ENCODE results near the gene F13B.

The F13B gene

GRCh38 chr1:197013234-197013633 lies 53.8 kb downstream of the F13B start:
- H2BK120ac ChIP-seq (ENCODE audit: low read depth, low read length), result no peak overlapping the region
- H2BK12ac ChIP-seq (ENCODE audit: low read length in 2 of 2), result no peak overlapping the region
- H3K4me3 ChIP-seq (ENCODE audit: insufficient read depth in 1 of 2, low read depth in 1 of 2, low read length in 2 of 2), result no peak overlapping the region
- no peak overlapping the region for H4K91ac ChIP-seq (ENCODE audit: low read length)
- H3K4ac ChIP-seq (ENCODE audit: low read depth in 1 of 2, low read length in 2 of 2), result no peak overlapping the region
- H3K18ac ChIP-seq (ENCODE audit: low read depth in 1 of 2, low read length in 2 of 2), result no peak overlapping the region
- H3K14ac ChIP-seq (ENCODE audit: low read length in 2 of 2), result no peak overlapping the region
- H2BK5ac ChIP-seq (ENCODE audit: low read depth, low read length, poor library complexity, severe bottlenecking), result no peak overlapping the region
- H2AFZ ChIP-seq (ENCODE audit: low read depth, low read length), result no peak overlapping the region
- no peaks in the 10 kb centered on the region for H3K27me3 ChIP-seq (ENCODE audit: control insufficient read depth in 1 of 2, insufficient read depth in 1 of 2, low read length in 2 of 2)
- H3K27ac ChIP-seq (ENCODE audit: low read length, poor library complexity, severe bottlenecking), result no peak overlapping the region
- no peak overlapping the region for H3K23ac ChIP-seq (ENCODE audit: low read length in 2 of 2)
- no peak overlapping the region for H2BK15ac ChIP-seq (ENCODE audit: low read depth, poor library complexity, severe bottlenecking)
- no peak for DNase-seq
- H3K79me1 ChIP-seq (replicated peaks; ENCODE audit: low read length, poor library complexity, severe bottlenecking), result no peaks in the 10 kb centered on the region
- H3K9me3 ChIP-seq (ENCODE audit: control insufficient read depth, low read length), result peaks cover 5% of the 10 kb centered on the region
- no peak overlapping the region for H3K4me2 ChIP-seq (ENCODE audit: low read length, poor library complexity, severe bottlenecking)
- no peak overlapping the region for H2AK5ac ChIP-seq (ENCODE audit: low read length, severe bottlenecking)
- no peak overlapping the region for H4K8ac ChIP-seq (ENCODE audit: low read length)
- H3K9ac ChIP-seq (ENCODE audit: low read length), result no peak overlapping the region
- H3K36me3 ChIP-seq (ENCODE audit: control insufficient read depth in 1 of 2, insufficient read depth in 2 of 2, low read depth in 1 of 2, low read length in 2 of 2), result no peaks in the 10 kb centered on the region
- WGBS, result 91% methylated on average over 3 of the region's 3 CpGs
- H3K4me1 ChIP-seq (ENCODE audit: control insufficient read depth, insufficient read depth, low read depth, low read length), result no peaks in the 10 kb centered on the region

GRCh38 chr1:197011614-197012013 lies 55.4 kb downstream of the F13B start:
- Histone ChIP-seq H2AFZ (ENCODE audit: low read depth, low read length) (no peak overlapping the region), H3K18ac (ENCODE audit: low read depth in 1 of 2, low read length in 2 of 2) (no peak overlapping the region), H4K8ac (ENCODE audit: low read length) (no peak overlapping the region), H3K36me3 (ENCODE audit: control insufficient read depth in 1 of 2, insufficient read depth in 2 of 2, low read depth in 1 of 2, low read length in 2 of 2) (no peaks in the 10 kb centered on the region), H3K14ac (ENCODE audit: low read length in 2 of 2) (no peak overlapping the region), H3K27me3 (ENCODE audit: control insufficient read depth in 1 of 2, insufficient read depth in 1 of 2, low read length in 2 of 2) (no peaks in the 10 kb centered on the region), H2BK5ac (ENCODE audit: low read depth, low read length, poor library complexity, severe bottlenecking) (no peak overlapping the region), H2BK15ac (ENCODE audit: low read depth, poor library complexity, severe bottlenecking) (no peak overlapping the region), H3K4ac (ENCODE audit: low read depth in 1 of 2, low read length in 2 of 2) (no peak overlapping the region), H2BK120ac (ENCODE audit: low read depth, low read length) (no peak overlapping the region), H3K4me1 (ENCODE audit: control insufficient read depth, insufficient read depth, low read depth, low read length) (no peaks in the 10 kb centered on the region), H3K27ac (ENCODE audit: low read length, poor library complexity, severe bottlenecking) (no peak overlapping the region), H3K4me3 (ENCODE audit: insufficient read depth in 1 of 2, low read depth in 1 of 2, low read length in 2 of 2) (no peak overlapping the region), H3K4me2 (ENCODE audit: low read length, poor library complexity, severe bottlenecking) (no peak overlapping the region), H2BK12ac (ENCODE audit: low read length in 2 of 2) (no peak overlapping the region), H3K9me3 (ENCODE audit: control insufficient read depth, low read length) (peaks cover 5% of the 10 kb centered on the region), H3K79me1 (replicated peaks; ENCODE audit: low read length, poor library complexity, severe bottlenecking) (no peaks in the 10 kb centered on the region), H3K23ac (ENCODE audit: low read length in 2 of 2) (no peak overlapping the region), H2AK5ac (ENCODE audit: low read length, severe bottlenecking) (no peak overlapping the region), H3K9ac (ENCODE audit: low read length) (no peak overlapping the region), H4K91ac (ENCODE audit: low read length) (no peak overlapping the region)
- WGBS, result 89% methylated on average over 1 of the region's 1 CpG
- DNase-seq, result no peak

GRCh38 chr1:197008861-197009260 lies 58.2 kb downstream of the F13B start:
- no peak overlapping the region for H3K4ac ChIP-seq (ENCODE audit: low read depth in 1 of 2, low read length in 2 of 2)
- H3K4me2 ChIP-seq (ENCODE audit: low read length, poor library complexity, severe bottlenecking), result no peak overlapping the region
- DNase-seq, result no peak
- H3K23ac ChIP-seq (ENCODE audit: low read length in 2 of 2), result no peak overlapping the region
- H3K18ac ChIP-seq (ENCODE audit: low read depth in 1 of 2, low read length in 2 of 2), result no peak overlapping the region
- H2AK5ac ChIP-seq (ENCODE audit: low read length, severe bottlenecking), result no peak overlapping the region
- H4K8ac ChIP-seq (ENCODE audit: low read length), result no peak overlapping the region
- H3K79me1 ChIP-seq (replicated peaks; ENCODE audit: low read length, poor library complexity, severe bottlenecking), result no peaks in the 10 kb centered on the region
- H2BK12ac ChIP-seq (ENCODE audit: low read length in 2 of 2), result no peak overlapping the region
- no peak overlapping the region for H2AFZ ChIP-seq (ENCODE audit: low read depth, low read length)
- no peaks in the 10 kb centered on the region for H3K36me3 ChIP-seq (ENCODE audit: control insufficient read depth in 1 of 2, insufficient read depth in 2 of 2, low read depth in 1 of 2, low read length in 2 of 2)
- H3K27ac ChIP-seq (ENCODE audit: low read length, poor library complexity, severe bottlenecking), result no peak overlapping the region
- H3K27me3 ChIP-seq (ENCODE audit: control insufficient read depth in 1 of 2, insufficient read depth in 1 of 2, low read length in 2 of 2), result no peaks in the 10 kb centered on the region
- H2BK5ac ChIP-seq (ENCODE audit: low read depth, low read length, poor library complexity, severe bottlenecking), result no peak overlapping the region
- peaks cover 5% of the 10 kb centered on the region for H3K9me3 ChIP-seq (ENCODE audit: control insufficient read depth, low read length)
- H3K4me1 ChIP-seq (ENCODE audit: control insufficient read depth, insufficient read depth, low read depth, low read length), result no peaks in the 10 kb centered on the region
- H2BK15ac ChIP-seq (ENCODE audit: low read depth, poor library complexity, severe bottlenecking), result no peak overlapping the region
- no peak overlapping the region for H3K4me3 ChIP-seq (ENCODE audit: insufficient read depth in 1 of 2, low read depth in 1 of 2, low read length in 2 of 2)
- no peak overlapping the region for H4K91ac ChIP-seq (ENCODE audit: low read length)
- no peak overlapping the region for H3K14ac ChIP-seq (ENCODE audit: low read length in 2 of 2)
- H3K9ac ChIP-seq (ENCODE audit: low read length), result no peak overlapping the region
- 81% methylated on average over 5 of the region's 6 CpGs for WGBS
- H2BK120ac ChIP-seq (ENCODE audit: low read depth, low read length), result no peak overlapping the region

GRCh38 chr1:197003132-197003531 lies 63.9 kb downstream of the F13B start:
- no peaks in the 10 kb centered on the region for H3K9me3 ChIP-seq (ENCODE audit: control insufficient read depth, low read length)
- H2AFZ ChIP-seq (ENCODE audit: low read depth, low read length), result no peak overlapping the region
- H3K4me2 ChIP-seq (ENCODE audit: low read length, poor library complexity, severe bottlenecking), result no peak overlapping the region
- no peak overlapping the region for H3K4ac ChIP-seq (ENCODE audit: low read depth in 1 of 2, low read length in 2 of 2)
- no peaks in the 10 kb centered on the region for H3K79me1 ChIP-seq (replicated peaks; ENCODE audit: low read length, poor library complexity, severe bottlenecking)
- no peak overlapping the region for H3K18ac ChIP-seq (ENCODE audit: low read depth in 1 of 2, low read length in 2 of 2)
- H2BK5ac ChIP-seq (ENCODE audit: low read depth, low read length, poor library complexity, severe bottlenecking), result no peak overlapping the region
- no peak overlapping the region for H3K23ac ChIP-seq (ENCODE audit: low read length in 2 of 2)
- H3K9ac ChIP-seq (ENCODE audit: low read length), result no peak overlapping the region
- H3K36me3 ChIP-seq (ENCODE audit: control insufficient read depth in 1 of 2, insufficient read depth in 2 of 2, low read depth in 1 of 2, low read length in 2 of 2), result no peaks in the 10 kb centered on the region
- H2BK12ac ChIP-seq (ENCODE audit: low read length in 2 of 2), result no peak overlapping the region
- H3K27me3 ChIP-seq (ENCODE audit: control insufficient read depth in 1 of 2, insufficient read depth in 1 of 2, low read length in 2 of 2), result no peaks in the 10 kb centered on the region
- H3K4me3 ChIP-seq (ENCODE audit: insufficient read depth in 1 of 2, low read depth in 1 of 2, low read length in 2 of 2), result no peak overlapping the region
- H3K14ac ChIP-seq (ENCODE audit: low read length in 2 of 2), result no peak overlapping the region
- no peak overlapping the region for H3K27ac ChIP-seq (ENCODE audit: low read length, poor library complexity, severe bottlenecking)
- no peak overlapping the region for H2AK5ac ChIP-seq (ENCODE audit: low read length, severe bottlenecking)
- no peak overlapping the region for H2BK120ac ChIP-seq (ENCODE audit: low read depth, low read length)
- H3K4me1 ChIP-seq (ENCODE audit: control insufficient read depth, insufficient read depth, low read depth, low read length), result no peaks in the 10 kb centered on the region
- 62% methylated on average over 2 of the region's 2 CpGs for WGBS
- DNase-seq, result no peak
- no peak overlapping the region for H4K91ac ChIP-seq (ENCODE audit: low read length)
- H4K8ac ChIP-seq (ENCODE audit: low read length), result no peak overlapping the region
- H2BK15ac ChIP-seq (ENCODE audit: low read depth, poor library complexity, severe bottlenecking), result no peak overlapping the region
